ENCODE measurements around the gene CCDC3.

DNA sequence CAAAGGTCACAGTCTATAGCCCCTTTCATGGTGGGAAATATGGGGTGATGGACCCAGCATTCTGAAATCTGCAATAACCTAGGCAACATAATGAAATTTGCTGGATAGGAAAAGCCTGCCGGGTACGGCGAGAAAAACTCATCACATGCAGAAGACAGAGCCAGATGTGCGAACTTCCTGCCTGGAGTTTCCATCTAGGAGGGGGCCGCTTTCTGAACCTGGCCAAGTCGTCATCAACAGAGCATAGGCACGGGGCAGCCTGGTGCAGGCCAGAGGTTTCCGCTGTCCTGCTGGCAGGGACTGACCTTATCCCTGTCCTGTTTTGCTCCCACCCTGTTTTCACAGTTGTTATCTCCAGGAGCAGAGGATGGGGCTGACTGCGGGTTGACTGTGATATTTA, 27.4 kb downstream of the CCDC3 start:
- TF ChIP-seq REST (IDR thresholded peaks at IDR 0.05; ENCODE audit: insufficient read depth in 1 of 2, low read depth in 2 of 2, low read length in 2 of 2) (no peak), POLR2AphosphoS5 (IDR thresholded peaks at IDR 0.05; ENCODE audit: low read depth, low read length) (no peak), FOXP2 (optimal IDR thresholded peaks at IDR 0.05; ENCODE audit: borderline replicate concordance, extremely low read depth, extremely low read length, insufficient read depth) (no peak), TAF1 (IDR thresholded peaks at IDR 0.05; ENCODE audit: borderline replicate concordance, insufficient read depth, low read length) (no peak), SIN3A (IDR thresholded peaks at IDR 0.05; ENCODE audit: borderline replicate concordance, insufficient read depth, low read length) (no peak)

Data from PFSK-1 (cell line).